ENCODE results near the gene TGFBR1. TPM values are rescaled to one million over a fixed set of nuclear protein-coding genes. Genes with fewer than 3 reads are reported as not detected.

Gene TGFBR1
- polyA plus RNA-seq, 1 of the 3 experiments (the other 2 are of a cell fraction), result 15.3 TPM

DNA sequence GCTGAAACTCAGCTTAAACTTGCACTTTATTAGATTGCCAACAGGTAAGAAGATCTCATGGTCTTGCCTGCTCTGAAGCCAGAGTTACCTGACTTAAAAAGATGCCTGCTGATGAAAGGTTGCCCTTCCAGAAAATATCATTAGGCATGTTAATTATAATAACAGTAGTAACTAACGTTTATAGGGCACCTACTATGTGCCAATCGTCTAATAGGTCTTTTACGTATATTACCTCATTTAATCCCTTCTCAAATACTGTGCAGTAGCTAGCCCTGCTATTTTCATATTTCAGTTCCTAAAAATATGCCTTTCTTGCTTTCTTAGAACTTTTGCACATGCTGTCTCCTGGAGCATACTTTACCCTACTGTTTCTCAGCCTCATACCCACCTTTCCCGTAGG, 40.1 kb downstream of the TGFBR1 start (continued):
- TF ChIP-seq, protein P1, sequence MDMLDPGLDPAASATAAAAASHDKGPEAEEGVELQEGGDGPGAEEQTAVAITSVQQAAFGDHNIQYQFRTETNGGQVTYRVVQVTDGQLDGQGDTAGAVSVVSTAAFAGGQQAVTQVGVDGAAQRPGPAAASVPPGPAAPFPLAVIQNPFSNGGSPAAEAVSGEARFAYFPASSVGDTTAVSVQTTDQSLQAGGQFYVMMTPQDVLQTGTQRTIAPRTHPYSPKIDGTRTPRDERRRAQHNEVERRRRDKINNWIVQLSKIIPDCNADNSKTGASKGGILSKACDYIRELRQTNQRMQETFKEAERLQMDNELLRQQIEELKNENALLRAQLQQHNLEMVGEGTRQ (IDR thresholded peaks at IDR 0.05; ENCODE audit: borderline replicate concordance, low read depth, low read length), result no peak
- TF ChIP-seq YY1 (IDR thresholded peaks at IDR 0.05; ENCODE audit: low read depth), result no peak
- TF ChIP-seq TCF12 (IDR thresholded peaks at IDR 0.05), result no peak
- TF ChIP-seq GATA2 (CRISPR knock-in tag; IDR thresholded peaks at IDR 0.05), result no peak

DNA sequence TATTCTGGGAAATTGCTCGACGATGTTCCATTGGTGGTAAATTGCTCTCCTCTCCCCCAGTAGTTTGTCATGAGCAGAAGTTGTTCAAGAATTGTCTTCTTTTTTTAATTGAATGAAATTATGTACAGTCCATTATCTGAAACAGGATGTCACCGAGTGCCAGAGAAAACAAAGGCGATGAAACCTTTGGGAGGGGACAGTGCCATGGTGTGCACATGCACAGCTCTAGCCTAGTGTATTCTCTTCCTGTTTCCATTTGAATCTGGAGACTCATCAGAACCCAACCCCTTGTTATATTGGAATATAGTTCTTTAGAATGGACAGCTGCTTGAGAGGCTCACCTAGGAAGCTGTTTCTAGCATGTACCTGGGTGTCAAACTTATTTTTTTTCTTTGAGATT, 41.7 kb downstream of the TGFBR1 start:
- TF ChIP-seq, protein P2, sequence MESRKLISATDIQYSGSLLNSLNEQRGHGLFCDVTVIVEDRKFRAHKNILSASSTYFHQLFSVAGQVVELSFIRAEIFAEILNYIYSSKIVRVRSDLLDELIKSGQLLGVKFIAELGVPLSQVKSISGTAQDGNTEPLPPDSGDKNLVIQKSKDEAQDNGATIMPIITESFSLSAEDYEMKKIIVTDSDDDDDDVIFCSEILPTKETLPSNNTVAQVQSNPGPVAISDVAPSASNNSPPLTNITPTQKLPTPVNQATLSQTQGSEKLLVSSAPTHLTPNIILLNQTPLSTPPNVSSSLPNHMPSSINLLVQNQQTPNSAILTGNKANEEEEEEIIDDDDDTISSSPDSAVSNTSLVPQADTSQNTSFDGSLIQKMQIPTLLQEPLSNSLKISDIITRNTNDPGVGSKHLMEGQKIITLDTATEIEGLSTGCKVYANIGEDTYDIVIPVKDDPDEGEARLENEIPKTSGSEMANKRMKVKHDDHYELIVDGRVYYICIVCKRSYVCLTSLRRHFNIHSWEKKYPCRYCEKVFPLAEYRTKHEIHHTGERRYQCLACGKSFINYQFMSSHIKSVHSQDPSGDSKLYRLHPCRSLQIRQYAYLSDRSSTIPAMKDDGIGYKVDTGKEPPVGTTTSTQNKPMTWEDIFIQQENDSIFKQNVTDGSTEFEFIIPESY (IDR thresholded peaks at IDR 0.05; ENCODE audit: borderline replicate concordance, low read depth), result no peak
- no peak for TF ChIP-seq NRF1 (IDR thresholded peaks at IDR 0.05; ENCODE audit: low read depth, low read length)
- TF ChIP-seq FOXJ3 (CRISPR knock-in tag; IDR thresholded peaks at IDR 0.05), result no peak
- no peak for TF ChIP-seq FOSL2 (IDR thresholded peaks at IDR 0.05; ENCODE audit: borderline replicate concordance, low read depth)
- TF ChIP-seq POLR2AphosphoS5 (IDR thresholded peaks at IDR 0.05; ENCODE audit: low read depth, low read length), result no peak
- no peak for TF ChIP-seq NFIC (IDR thresholded peaks at IDR 0.05; ENCODE audit: borderline replicate concordance)
- no peak for DNase-seq
- WGBS (ENCODE audit: low lambda C conversion rate), result 90% methylated on average over 4 of the region's 4 CpGs
- Histone ChIP-seq H3K9me2 (no peaks in the 10 kb centered on the region), H3K9me3 (no peaks in the 10 kb centered on the region), H2AFZ (ENCODE audit: low read depth) (no peak overlapping the region), H3K9ac (no peak overlapping the region), H4K20me1 (ENCODE audit: insufficient read depth) (no peaks in the 10 kb centered on the region), H3K4me2 (no peak overlapping the region), H3K27ac (ENCODE audit: low read depth in 2 of 2, low read length in 1 of 2) (no peak overlapping the region), H3K36me3 (replicated peaks in 1 of 2; ENCODE audit: control insufficient read depth in 1 of 2, insufficient read depth in 2 of 2, low read length in 1 of 2) (peaks cover 77 to 78% of the 10 kb centered on the region in 2 experiments), H3K27me3 (ENCODE audit: insufficient read depth) (no peaks in the 10 kb centered on the region), H3F3A (replicated peaks; ENCODE audit: insufficient read depth) (peaks cover 8% of the 10 kb centered on the region), H3K4me1 (ENCODE audit: control insufficient read depth in 1 of 2, insufficient read depth in 2 of 2, low read depth in 1 of 2, low read length in 1 of 2) (no peaks in the 10 kb centered on the region), H3K4me3 (ENCODE audit: low read depth in 2 of 2, low read length in 1 of 2) (no peak overlapping the region), H3K79me2 (ENCODE audit: insufficient read depth) (no peaks in the 10 kb centered on the region)
- CTCF ChIA-PET, result interaction anchor here (1.2 to 1.7 kb wide), 3 partner anchors 10 to 33 kb away, joined by 3 to 4 read pairs (median 4); no protein-coding TSS in a partner anchor
- POLR2A ChIA-PET, result no interaction called here

DNA sequence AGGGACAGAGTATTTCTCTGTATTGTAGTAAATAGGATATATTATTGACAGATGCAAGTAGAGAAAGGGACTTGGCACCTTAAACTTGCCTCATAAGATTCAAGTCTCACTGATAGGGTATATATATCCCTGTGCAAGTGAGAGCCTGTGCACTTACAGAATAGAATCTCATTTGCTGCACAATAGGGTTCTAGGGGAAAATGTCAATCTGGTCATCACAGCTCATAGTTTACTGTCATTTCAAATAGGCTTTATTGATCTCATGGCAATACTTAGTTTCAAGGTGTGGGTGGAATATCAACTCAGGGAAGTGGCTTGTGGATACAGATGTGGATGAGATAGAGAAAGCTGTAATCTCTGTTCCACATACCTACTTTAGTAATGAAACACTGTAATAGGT, 42.3 kb downstream of the TGFBR1 start:
- DNase-seq, result no peak
- CTCF ChIA-PET, result interaction anchor here (1.0 to 2.0 kb wide), 5 partner anchors 10 to 172 kb away, joined by 3 to 8 read pairs (median 4); no protein-coding TSS in a partner anchor
- Histone ChIP-seq H3F3A (replicated peaks; ENCODE audit: insufficient read depth) (peaks cover 8% of the 10 kb centered on the region), H4K20me1 (ENCODE audit: insufficient read depth) (no peaks in the 10 kb centered on the region), H3K4me2 (no peak overlapping the region), H3K27ac (ENCODE audit: low read depth in 2 of 2, low read length in 1 of 2) (no peak overlapping the region), H3K9me3 (no peaks in the 10 kb centered on the region), H3K4me1 (ENCODE audit: control insufficient read depth in 1 of 2, insufficient read depth in 2 of 2, low read depth in 1 of 2, low read length in 1 of 2) (no peaks in the 10 kb centered on the region), H3K79me2 (ENCODE audit: insufficient read depth) (no peaks in the 10 kb centered on the region), H3K4me3 (ENCODE audit: low read depth in 2 of 2, low read length in 1 of 2) (no peak overlapping the region), H3K36me3 (replicated peaks in 1 of 2; ENCODE audit: control insufficient read depth in 1 of 2, insufficient read depth in 2 of 2, low read length in 1 of 2) (peaks cover 77 to 81% of the 10 kb centered on the region in 2 experiments), H3K9ac (no peak overlapping the region), H3K9me2 (no peaks in the 10 kb centered on the region), H2AFZ (ENCODE audit: low read depth) (no peak overlapping the region), H3K27me3 (ENCODE audit: insufficient read depth) (no peaks in the 10 kb centered on the region)
- POLR2A ChIA-PET, result no interaction called here
- TF ChIP-seq NFIC (IDR thresholded peaks at IDR 0.05; ENCODE audit: borderline replicate concordance) (no peak), JUND (IDR thresholded peaks at IDR 0.05) (no peak), GATA2 (CRISPR knock-in tag; IDR thresholded peaks at IDR 0.05) (no peak), NRF1 (IDR thresholded peaks at IDR 0.05; ENCODE audit: low read depth, low read length) (no peak), GABPA (IDR thresholded peaks at IDR 0.05; ENCODE audit: low read depth) (no peak), MXI1 (IDR thresholded peaks at IDR 0.05; ENCODE audit: low read depth, low read length) (no peak)
- TF ChIP-seq, protein P3, sequence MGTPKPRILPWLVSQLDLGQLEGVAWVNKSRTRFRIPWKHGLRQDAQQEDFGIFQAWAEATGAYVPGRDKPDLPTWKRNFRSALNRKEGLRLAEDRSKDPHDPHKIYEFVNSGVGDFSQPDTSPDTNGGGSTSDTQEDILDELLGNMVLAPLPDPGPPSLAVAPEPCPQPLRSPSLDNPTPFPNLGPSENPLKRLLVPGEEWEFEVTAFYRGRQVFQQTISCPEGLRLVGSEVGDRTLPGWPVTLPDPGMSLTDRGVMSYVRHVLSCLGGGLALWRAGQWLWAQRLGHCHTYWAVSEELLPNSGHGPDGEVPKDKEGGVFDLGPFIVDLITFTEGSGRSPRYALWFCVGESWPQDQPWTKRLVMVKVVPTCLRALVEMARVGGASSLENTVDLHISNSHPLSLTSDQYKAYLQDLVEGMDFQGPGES (IDR thresholded peaks at IDR 0.05; ENCODE audit: low read depth, low read length), result no peak
- TF ChIP-seq, protein P4, sequence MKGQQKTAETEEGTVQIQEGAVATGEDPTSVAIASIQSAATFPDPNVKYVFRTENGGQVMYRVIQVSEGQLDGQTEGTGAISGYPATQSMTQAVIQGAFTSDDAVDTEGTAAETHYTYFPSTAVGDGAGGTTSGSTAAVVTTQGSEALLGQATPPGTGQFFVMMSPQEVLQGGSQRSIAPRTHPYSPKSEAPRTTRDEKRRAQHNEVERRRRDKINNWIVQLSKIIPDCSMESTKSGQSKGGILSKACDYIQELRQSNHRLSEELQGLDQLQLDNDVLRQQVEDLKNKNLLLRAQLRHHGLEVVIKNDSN (IDR thresholded peaks at IDR 0.05; ENCODE audit: borderline replicate concordance, low read depth), result no peak
